KOPT-K1 (cell line): ENCODE measurements around the gene ANKRD40.
"Not testable (repeated sequence)": the region's sequence is repeated elsewhere in the genome, so short reads cannot be mapped to it uniquely, and the experiment has no call there.

ENCODE experiments used
- H3K27ac ChIP-seq: fragments of 200-600 bp; sonication (generic); 2 replicates; pipeline ENCODE4 v1.5.1; 2016; ENCODE audit warnings: antibody characterized with exemption, mild to moderate bottlenecking, low read depth, low read length; ENCODE audit not compliant: poor library complexity, severe bottlenecking
- H3K36me3 ChIP-seq: fragments of 200-600 bp; sonication (generic); 2 replicates; pipeline ENCODE4 v1.5.1; 2017; ENCODE audit warnings: antibody characterized with exemption, mild to moderate bottlenecking, low read length, moderate library complexity; ENCODE audit not compliant: insufficient read depth
- H3K9me3 ChIP-seq: fragments of 200-600 bp; sonication (generic); 2 replicates; pipeline ENCODE4 v1.5.1; 2017; ENCODE audit warnings: antibody characterized with exemption, low read length, mild to moderate bottlenecking; ENCODE audit not compliant: insufficient read depth, poor library complexity, severe bottlenecking

Gene ANKRD40

GRCh38 chr17:50684612-50685333 lies 22.9 kb downstream of the ANKRD40 start:
- no peak overlapping the region for H3K27ac ChIP-seq
- H3K9me3 ChIP-seq, result no peaks in the 10 kb centered on the region
- H3K36me3 ChIP-seq, result no peaks in the 10 kb centered on the region

GRCh38 chr17:50684288-50684611 lies 23.5 kb downstream of the ANKRD40 start:
- Histone ChIP-seq H3K9me3 (no peaks in the 10 kb centered on the region), H3K27ac (no peak overlapping the region)

GRCh38 chr17:50683434-50684287 lies 24.1 kb downstream of the ANKRD40 start:
- Histone ChIP-seq H3K9me3 (no peaks in the 10 kb centered on the region), H3K27ac (no peak overlapping the region), H3K36me3 (no peaks in the 10 kb centered on the region)

More at GRCh38 chr17:50684288-50684611, 23.5 kb downstream of the ANKRD40 start:
- H3K36me3 ChIP-seq, result no peaks in the 10 kb centered on the region

- no peak overlapping the region for H3K27ac ChIP-seq
- no peaks in the 10 kb centered on the region for H3K9me3 ChIP-seq
- no peaks in the 10 kb centered on the region for H3K36me3 ChIP-seq
Observed at GRCh38 chr17:50682938-50683337, 24.8 kb downstream of the ANKRD40 start.

DNA sequence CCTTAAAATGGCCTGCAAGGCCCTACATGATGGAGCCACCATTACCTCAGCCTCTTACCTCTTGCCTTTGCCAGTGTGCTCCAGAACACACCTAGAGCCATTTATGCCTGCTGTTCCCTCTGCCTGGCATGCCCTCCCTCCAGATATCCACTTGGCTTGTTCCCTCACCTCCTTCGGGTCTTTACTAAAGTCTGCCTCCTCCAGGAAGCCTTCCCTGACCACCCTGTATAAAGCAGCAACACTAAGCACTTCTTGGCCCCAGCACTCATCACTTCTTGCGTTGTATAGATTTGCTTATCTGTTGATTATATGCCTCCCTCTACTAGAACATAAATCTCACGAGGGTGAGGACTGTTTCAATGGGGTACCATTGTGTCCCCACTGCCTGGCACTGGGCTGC lies 25.3 kb downstream of the ANKRD40 start:
- Histone ChIP-seq H3K27ac (no peak overlapping the region), H3K9me3 (no peaks in the 10 kb centered on the region)

GRCh38 chr17:50681263-50682200 lies 26.2 kb downstream of the ANKRD40 start:
- H3K9me3 ChIP-seq, result no peaks in the 10 kb centered on the region
- no peaks in the 10 kb centered on the region for H3K36me3 ChIP-seq
- H3K27ac ChIP-seq, result no peak overlapping the region

More for the DNA sequence above, 25.3 kb downstream of the ANKRD40 start:
- no peaks in the 10 kb centered on the region for H3K36me3 ChIP-seq

- H3K27ac ChIP-seq, H3K9me3 ChIP-seq, H3K36me3 ChIP-seq: not testable (repeated sequence)
Observed at GRCh38 chr17:50680543-50681262, 27.0 kb downstream of the ANKRD40 start.

- H3K27ac ChIP-seq, result no peak overlapping the region
- no peaks in the 10 kb centered on the region for H3K9me3 ChIP-seq
- H3K36me3 ChIP-seq, result no peaks in the 10 kb centered on the region
Observed at GRCh38 chr17:50680126-50680525, 27.6 kb downstream of the ANKRD40 start.

- Histone ChIP-seq H3K36me3 (no peaks in the 10 kb centered on the region), H3K27ac (no peak overlapping the region), H3K9me3 (no peaks in the 10 kb centered on the region)
Observed at GRCh38 chr17:50679008-50679544, 28.6 kb downstream of the ANKRD40 start.

- H3K9me3 ChIP-seq, result no peaks in the 10 kb centered on the region
- H3K27ac ChIP-seq, result no peak overlapping the region
Observed at GRCh38 chr17:50677851-50678375, 29.8 kb downstream of the ANKRD40 start.

DNA sequence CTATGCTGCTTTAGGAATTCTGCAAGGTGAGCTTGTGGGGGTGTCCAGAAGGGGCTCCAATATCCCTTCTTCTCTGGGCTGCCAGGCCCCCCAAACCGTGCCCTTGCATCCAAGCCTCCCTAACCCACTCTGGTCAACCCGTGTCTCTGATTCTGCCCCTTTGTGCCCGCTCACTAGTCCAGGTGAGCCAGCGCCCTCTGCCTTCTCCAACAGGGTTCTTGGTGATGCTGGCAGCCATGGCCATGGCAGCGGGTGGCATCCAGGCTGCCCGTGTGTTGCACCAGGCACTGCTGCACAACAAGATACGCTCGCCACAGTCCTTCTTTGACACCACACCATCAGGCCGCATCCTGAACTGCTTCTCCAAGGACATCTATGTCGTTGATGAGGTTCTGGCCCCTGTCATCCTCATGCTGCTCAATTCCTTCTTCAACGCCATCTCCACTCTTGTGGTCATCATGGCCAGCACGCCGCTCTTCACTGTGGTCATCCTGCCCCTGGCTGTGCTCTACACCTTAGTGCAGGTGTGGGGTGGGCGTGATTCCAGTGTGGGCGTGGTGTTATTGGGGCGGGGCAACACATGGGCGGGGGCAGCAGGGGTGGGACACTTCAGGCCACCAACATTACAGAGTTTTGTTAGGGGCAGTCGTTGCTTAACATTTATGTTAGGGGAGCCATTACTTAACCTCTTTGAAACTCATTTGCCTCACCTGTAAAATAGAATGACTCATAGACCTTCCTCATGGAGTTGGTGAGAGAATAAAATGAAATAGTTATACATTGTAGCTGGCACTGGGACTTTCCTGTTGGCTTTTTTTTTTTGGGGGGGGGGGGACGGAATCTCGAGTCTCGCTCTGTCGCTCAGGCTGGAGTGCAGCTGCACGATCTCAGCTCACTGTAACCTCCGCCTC lies 31.4 kb downstream of the ANKRD40 start:
- H3K27ac ChIP-seq, result no peak overlapping the region

More at GRCh38 chr17:50677851-50678375, 29.8 kb downstream of the ANKRD40 start:
- H3K36me3 ChIP-seq, result no peaks in the 10 kb centered on the region

GRCh38 chr17:50675627-50676026 lies 32.1 kb downstream of the ANKRD40 start:
- no peak overlapping the region for H3K27ac ChIP-seq
- H3K36me3 ChIP-seq, result no peaks in the 10 kb centered on the region
- no peaks in the 10 kb centered on the region for H3K9me3 ChIP-seq

More for the DNA sequence above, 31.4 kb downstream of the ANKRD40 start:
- H3K9me3 ChIP-seq, result no peaks in the 10 kb centered on the region
- H3K36me3 ChIP-seq, result no peaks in the 10 kb centered on the region

DNA sequence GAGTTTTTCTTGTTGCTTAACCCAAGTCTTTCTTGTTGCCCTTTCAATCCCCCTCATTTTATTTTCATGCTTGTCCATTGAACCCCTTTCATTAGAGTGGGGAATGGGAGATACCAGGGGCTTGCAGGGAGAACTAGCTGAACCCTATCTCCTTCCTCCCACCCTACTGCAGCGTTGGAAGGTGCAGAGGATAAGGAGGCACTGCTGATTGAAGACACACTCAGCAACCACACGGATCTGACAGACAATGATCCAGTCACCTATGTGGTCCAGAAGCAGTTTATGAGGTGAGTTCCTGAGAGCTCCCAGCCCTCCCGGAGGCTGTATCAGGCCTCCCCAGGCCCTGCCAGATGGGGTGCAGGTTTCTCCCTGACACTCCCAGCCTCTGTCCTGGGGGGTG lies 32.5 kb downstream of the ANKRD40 start:
- Histone ChIP-seq H3K27ac (no peak overlapping the region), H3K9me3 (no peaks in the 10 kb centered on the region), H3K36me3 (no peaks in the 10 kb centered on the region)
